PC-3 (cell line): Measurements from ENCODE around the gene TREM1.

Experiments
- EZH2 ChIP-seq: fragments of 300-600 bp; sonication (generic); IDR thresholded peaks from one replicate; pipeline ENCODE4 v1.6.1; 2017; ENCODE audit warnings: antibody characterized with exemption, mild to moderate bottlenecking, low read length; ENCODE audit not compliant: unreplicated experiment
- EZH2phosphoT487 ChIP-seq: fragments of 300-600 bp; sonication (generic); IDR thresholded peaks from 2 replicates; pipeline ENCODE4 v1.6.1; 2018; ENCODE audit warnings: mild to moderate bottlenecking, antibody characterized with exemption, low read length, borderline replicate concordance
- TF ChIP-seq, protein P1 (sequence below): fragments of 300-600 bp; sonication (generic); conservative IDR thresholded peaks from 2 replicates; pipeline ENCODE4 v1.5.1; 2017; ENCODE audit warnings: antibody characterized with exemption, low read depth, mild to moderate bottlenecking, low read length

- TF ChIP-seq EZH2, result no peak
- TF ChIP-seq, protein P1, sequence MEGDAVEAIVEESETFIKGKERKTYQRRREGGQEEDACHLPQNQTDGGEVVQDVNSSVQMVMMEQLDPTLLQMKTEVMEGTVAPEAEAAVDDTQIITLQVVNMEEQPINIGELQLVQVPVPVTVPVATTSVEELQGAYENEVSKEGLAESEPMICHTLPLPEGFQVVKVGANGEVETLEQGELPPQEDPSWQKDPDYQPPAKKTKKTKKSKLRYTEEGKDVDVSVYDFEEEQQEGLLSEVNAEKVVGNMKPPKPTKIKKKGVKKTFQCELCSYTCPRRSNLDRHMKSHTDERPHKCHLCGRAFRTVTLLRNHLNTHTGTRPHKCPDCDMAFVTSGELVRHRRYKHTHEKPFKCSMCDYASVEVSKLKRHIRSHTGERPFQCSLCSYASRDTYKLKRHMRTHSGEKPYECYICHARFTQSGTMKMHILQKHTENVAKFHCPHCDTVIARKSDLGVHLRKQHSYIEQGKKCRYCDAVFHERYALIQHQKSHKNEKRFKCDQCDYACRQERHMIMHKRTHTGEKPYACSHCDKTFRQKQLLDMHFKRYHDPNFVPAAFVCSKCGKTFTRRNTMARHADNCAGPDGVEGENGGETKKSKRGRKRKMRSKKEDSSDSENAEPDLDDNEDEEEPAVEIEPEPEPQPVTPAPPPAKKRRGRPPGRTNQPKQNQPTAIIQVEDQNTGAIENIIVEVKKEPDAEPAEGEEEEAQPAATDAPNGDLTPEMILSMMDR, result no peak
- no peak for TF ChIP-seq EZH2phosphoT487
Observed at GRCh38 chr6:41255638-41256246, 30.7 kb downstream of the TREM1 start.
